GM06990 (cell line): Measurements from ENCODE around the gene AFF1.

Experiments
- DNase-seq: peaks from one replicate; pipeline ENCODE4 v3.0.0-alpha.2; 2011; ENCODE audit not compliant: insufficient read length; ENCODE audit errors: extremely low read depth
- H3K27me3 ChIP-seq: replicated peaks from 2 replicates; pipeline ENCODE4 v1.6.0; 2011; ENCODE audit warnings: low read length; ENCODE audit not compliant: control insufficient read depth, insufficient read depth
- H3K36me3 ChIP-seq: 2 replicates; pipeline ENCODE4 v1.5.1; 2011; ENCODE audit warnings: low read length; ENCODE audit not compliant: control insufficient read depth, insufficient read depth
- H3K4me3 ChIP-seq: replicated peaks from 2 replicates; pipeline ENCODE4 v1.5.1; 2011; ENCODE audit warnings: low read depth, mild to moderate bottlenecking, control low read depth, low read length
- TF ChIP-seq, protein P1 (sequence below): IDR thresholded peaks from 2 replicates; pipeline ENCODE4 v1.5.1; 2011; ENCODE audit warnings: low read length, control low read depth, mild to moderate bottlenecking, inconsistent platforms; ENCODE audit not compliant: insufficient read depth, poor library complexity, severe bottlenecking

AFF1 gene

DNA sequence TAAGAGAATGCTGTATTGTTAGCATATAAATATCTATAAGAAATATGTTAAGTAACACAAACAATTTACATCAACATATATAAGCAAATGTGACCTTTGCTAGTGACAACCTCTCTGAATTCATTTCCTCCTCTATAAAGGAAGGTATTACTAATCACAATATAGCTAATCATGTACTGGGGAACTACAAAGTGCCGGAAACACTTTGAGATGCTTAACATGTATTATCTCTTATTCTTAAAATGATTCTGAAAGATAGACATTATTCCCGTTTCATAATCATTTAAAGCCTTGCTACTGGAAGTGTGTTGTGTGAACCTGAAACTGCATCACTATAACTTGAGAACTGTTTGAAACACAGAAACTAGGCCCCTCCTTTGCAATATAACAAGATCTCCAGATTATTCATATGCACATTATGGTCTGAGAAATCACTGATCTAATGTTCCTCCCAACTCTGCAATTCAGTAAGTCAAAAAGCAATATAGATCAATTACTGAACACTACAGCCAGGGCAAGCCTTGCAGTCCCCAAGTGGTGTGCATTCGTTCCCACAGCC is 231.6 kb downstream of the AFF1 start:
- peaks cover 2% of the 10 kb centered on the region for H3K36me3 ChIP-seq
- no peak overlapping the region for H3K4me3 ChIP-seq
- no peaks in the 10 kb centered on the region for H3K27me3 ChIP-seq
- no peak for DNase-seq
- TF ChIP-seq, protein P1, sequence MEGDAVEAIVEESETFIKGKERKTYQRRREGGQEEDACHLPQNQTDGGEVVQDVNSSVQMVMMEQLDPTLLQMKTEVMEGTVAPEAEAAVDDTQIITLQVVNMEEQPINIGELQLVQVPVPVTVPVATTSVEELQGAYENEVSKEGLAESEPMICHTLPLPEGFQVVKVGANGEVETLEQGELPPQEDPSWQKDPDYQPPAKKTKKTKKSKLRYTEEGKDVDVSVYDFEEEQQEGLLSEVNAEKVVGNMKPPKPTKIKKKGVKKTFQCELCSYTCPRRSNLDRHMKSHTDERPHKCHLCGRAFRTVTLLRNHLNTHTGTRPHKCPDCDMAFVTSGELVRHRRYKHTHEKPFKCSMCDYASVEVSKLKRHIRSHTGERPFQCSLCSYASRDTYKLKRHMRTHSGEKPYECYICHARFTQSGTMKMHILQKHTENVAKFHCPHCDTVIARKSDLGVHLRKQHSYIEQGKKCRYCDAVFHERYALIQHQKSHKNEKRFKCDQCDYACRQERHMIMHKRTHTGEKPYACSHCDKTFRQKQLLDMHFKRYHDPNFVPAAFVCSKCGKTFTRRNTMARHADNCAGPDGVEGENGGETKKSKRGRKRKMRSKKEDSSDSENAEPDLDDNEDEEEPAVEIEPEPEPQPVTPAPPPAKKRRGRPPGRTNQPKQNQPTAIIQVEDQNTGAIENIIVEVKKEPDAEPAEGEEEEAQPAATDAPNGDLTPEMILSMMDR: no peak

- peaks cover 2% of the 10 kb centered on the region for H3K36me3 ChIP-seq
- H3K4me3 ChIP-seq: no peak overlapping the region
- no peak for DNase-seq
- H3K27me3 ChIP-seq: no peaks in the 10 kb centered on the region
- TF ChIP-seq, protein P1: no peak
Observed at GRCh38 chr4:87171944-87172343, 237.1 kb downstream of the AFF1 start.

DNA sequence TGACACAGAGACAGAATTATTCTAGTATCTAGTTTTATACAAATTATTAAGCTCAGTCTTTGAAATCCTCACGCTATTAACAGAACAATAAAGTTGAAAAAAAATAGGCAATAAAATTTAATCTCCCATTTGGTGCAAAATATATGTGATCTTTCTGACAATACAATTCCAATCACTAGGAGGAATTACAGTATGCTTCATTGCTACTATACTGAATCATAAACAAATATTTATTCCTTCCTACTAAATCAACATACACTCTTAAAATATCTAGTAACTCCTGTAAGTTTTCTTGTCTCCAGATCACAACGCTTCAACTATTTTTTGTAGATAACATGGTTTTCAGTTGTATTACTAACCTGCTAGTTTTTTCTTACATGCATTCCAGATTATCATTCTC is 239.9 kb downstream of the AFF1 start:
- no peak for DNase-seq
- Histone ChIP-seq H3K36me3 (no peaks in the 10 kb centered on the region; the same call in 1 of the 2 replicates), H3K27me3 (no peaks in the 10 kb centered on the region), H3K4me3 (no peak overlapping the region)
- TF ChIP-seq, protein P1: no peak

GRCh38 chr4:87179751-87180150 is 244.9 kb downstream of the AFF1 start:
- TF ChIP-seq, protein P1: no peak
- Histone ChIP-seq H3K27me3 (no peaks in the 10 kb centered on the region), H3K36me3 (no peaks in the 10 kb centered on the region), H3K4me3 (no peak overlapping the region)
- no peak for DNase-seq

GRCh38 chr4:87180767-87181166 is 246.0 kb downstream of the AFF1 start:
- Histone ChIP-seq H3K4me3 (no peak overlapping the region), H3K27me3 (no peaks in the 10 kb centered on the region), H3K36me3 (no peaks in the 10 kb centered on the region)
- no peak for DNase-seq
- TF ChIP-seq, protein P1: no peak
